ENCODE results near the gene PSMC4. TPM values are rescaled to one million over a fixed set of nuclear protein-coding genes. Genes with fewer than 3 reads are reported as not detected.

PSMC4 gene
- total RNA-seq, 1 experiment from 2014 or later, result 120 TPM

DNA sequence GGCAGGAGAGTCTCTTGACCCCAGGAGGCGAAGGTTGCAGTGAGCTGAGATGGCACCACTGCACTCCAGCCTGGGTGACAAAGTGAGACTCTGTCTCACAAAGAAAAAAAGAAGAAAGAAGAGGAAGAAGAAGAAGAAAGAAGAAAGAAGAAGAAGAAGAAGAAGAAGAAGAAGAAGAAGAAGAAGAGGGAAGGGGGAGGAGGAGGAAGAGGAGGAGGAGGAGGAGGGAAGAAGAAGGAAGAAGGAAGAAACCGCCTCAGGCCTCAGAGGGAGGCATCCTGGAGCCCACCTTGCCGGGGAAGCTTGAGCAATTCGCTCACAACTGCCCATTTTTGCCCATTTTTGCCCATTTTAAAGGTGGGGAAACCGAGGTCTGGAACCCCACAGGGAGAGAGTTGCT, 46.0 kb upstream of the PSMC4 start:
- ChIA-PET POLR2A (no interaction called here), RAD21 (ENCODE audit: low non-redundant PET in 1 of 2, low total read pairs in 2 of 2, uncharacterized antibody in 2 of 2, unreplicated experiment in 2 of 2) (no interaction called here), CTCF (no interaction called here)
- Histone ChIP-seq H4K20me1 (ENCODE audit: insufficient read depth) (no peaks in the 10 kb centered on the region), H3K27ac (ENCODE audit: low read depth, low read length) (no peak overlapping the region), H3K4me3 (replicated peaks in 1 of 2; ENCODE audit: low read depth in 1 of 2, low read length in 2 of 2) (no peak overlapping the region), H3K9ac (ENCODE audit: low read length) (no peak overlapping the region), H2AFZ (ENCODE audit: low read depth, low read length, poor library complexity, severe bottlenecking) (no peak overlapping the region), H3K4me2 (ENCODE audit: low read length) (no peak overlapping the region), H3K4me1 (ENCODE audit: control insufficient read depth in 1 of 2, insufficient read depth in 2 of 2, low read length in 2 of 2) (no peaks in the 10 kb centered on the region), H3K36me3 (ENCODE audit: control insufficient read depth in 1 of 2, insufficient read depth in 2 of 2, low read length in 2 of 2) (no peaks in the 10 kb centered on the region), H3K27me3 (ENCODE audit: insufficient read depth, low read length) (no peaks in the 10 kb centered on the region), H3K9me3 (ENCODE audit: control insufficient read depth in 1 of 2, insufficient read depth in 1 of 2, low read depth in 1 of 2, low read length in 2 of 2) (no peaks in the 10 kb centered on the region), H3K79me2 (ENCODE audit: insufficient read depth, low read length) (no peaks in the 10 kb centered on the region), H3K9me2 (ENCODE audit: insufficient read depth) (no peaks in the 10 kb centered on the region)
- BruUV-seq (replicated peaks), result no TSS peak
- intact Hi-C loops (cut with micrococcal nuclease), result no loop called here
- ATAC-seq (no peak), DNase-seq (ENCODE audit: low read depth, low spot score) (no peak)
- TF ChIP-seq, protein P1, sequence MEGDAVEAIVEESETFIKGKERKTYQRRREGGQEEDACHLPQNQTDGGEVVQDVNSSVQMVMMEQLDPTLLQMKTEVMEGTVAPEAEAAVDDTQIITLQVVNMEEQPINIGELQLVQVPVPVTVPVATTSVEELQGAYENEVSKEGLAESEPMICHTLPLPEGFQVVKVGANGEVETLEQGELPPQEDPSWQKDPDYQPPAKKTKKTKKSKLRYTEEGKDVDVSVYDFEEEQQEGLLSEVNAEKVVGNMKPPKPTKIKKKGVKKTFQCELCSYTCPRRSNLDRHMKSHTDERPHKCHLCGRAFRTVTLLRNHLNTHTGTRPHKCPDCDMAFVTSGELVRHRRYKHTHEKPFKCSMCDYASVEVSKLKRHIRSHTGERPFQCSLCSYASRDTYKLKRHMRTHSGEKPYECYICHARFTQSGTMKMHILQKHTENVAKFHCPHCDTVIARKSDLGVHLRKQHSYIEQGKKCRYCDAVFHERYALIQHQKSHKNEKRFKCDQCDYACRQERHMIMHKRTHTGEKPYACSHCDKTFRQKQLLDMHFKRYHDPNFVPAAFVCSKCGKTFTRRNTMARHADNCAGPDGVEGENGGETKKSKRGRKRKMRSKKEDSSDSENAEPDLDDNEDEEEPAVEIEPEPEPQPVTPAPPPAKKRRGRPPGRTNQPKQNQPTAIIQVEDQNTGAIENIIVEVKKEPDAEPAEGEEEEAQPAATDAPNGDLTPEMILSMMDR (IDR thresholded peaks at IDR 0.05 in 2 of 3, conservative IDR thresholded peaks at IDR 0.05 in 1 of 3; ENCODE audit: borderline replicate concordance in 1 of 3, insufficient read depth in 1 of 3, low read depth in 2 of 3, low read length in 2 of 3), result no peak
- TF ChIP-seq ZFX (IDR thresholded peaks at IDR 0.05) (no peak), SRF (IDR thresholded peaks at IDR 0.05; ENCODE audit: low read depth) (no peak), SP1 (IDR thresholded peaks at IDR 0.05; ENCODE audit: low read depth) (no peak), FOSL1 (IDR thresholded peaks at IDR 0.05; ENCODE audit: low read depth) (no peak), CEBPB (IDR thresholded peaks at IDR 0.05; ENCODE audit: low read depth) (no peak), TCF7L2 (IDR thresholded peaks at IDR 0.05; ENCODE audit: borderline replicate concordance, extremely low read depth, insufficient read depth, insufficient read length) (no peak)

DNA sequence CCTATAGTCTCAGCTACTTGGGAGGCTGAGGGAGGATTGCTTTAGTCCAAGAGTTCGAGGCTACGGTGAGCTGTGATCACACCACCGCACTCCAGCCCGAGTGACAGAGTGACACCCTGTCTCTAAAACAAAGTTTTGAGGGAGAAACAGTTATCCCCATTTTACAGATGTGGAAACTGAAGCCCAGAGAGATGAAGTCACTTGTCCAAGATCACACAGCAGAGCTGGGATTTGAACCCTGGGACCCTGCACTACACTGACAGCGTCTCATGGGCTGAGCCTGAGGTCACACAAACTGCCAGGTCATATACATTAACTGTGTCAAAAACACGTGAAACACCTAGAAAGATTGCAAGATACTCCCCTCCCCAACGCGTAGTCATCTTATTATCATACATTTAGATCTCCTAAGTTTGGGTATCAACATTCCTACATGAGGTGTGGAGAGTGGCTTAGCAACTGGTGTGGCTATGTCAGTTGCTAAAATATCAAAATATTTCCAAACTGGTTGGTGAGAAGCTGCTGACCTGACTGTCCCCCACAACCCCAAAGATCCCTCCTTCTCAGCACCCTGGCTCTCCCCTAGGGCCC, 44.7 kb upstream of the PSMC4 start:
- no TSS peak for BruUV-seq (replicated peaks)
- H3K27ac ChIP-seq (ENCODE audit: low read depth, low read length), result no peak overlapping the region
- no peak for DNase-seq (ENCODE audit: low read depth, low spot score)
- no peaks in the 10 kb centered on the region for H3K27me3 ChIP-seq (ENCODE audit: insufficient read depth, low read length)
- ChIA-PET CTCF (interaction anchor here (1.1 kb wide), 1 partner anchor 32 kb away, joined by 4 read pairs; no protein-coding TSS in a partner anchor), POLR2A (no interaction called here), RAD21 (ENCODE audit: low non-redundant PET in 1 of 2, low total read pairs in 2 of 2, uncharacterized antibody in 2 of 2, unreplicated experiment in 2 of 2) (no interaction called here)
- H3K9me2 ChIP-seq (ENCODE audit: insufficient read depth), result no peaks in the 10 kb centered on the region
- H2AFZ ChIP-seq (ENCODE audit: low read depth, low read length, poor library complexity, severe bottlenecking), result no peak overlapping the region
- no peak for ATAC-seq
- H3K36me3 ChIP-seq (ENCODE audit: control insufficient read depth in 1 of 2, insufficient read depth in 2 of 2, low read length in 2 of 2), result no peaks in the 10 kb centered on the region
- no peaks in the 10 kb centered on the region for H3K9me3 ChIP-seq (ENCODE audit: control insufficient read depth in 1 of 2, insufficient read depth in 1 of 2, low read depth in 1 of 2, low read length in 2 of 2)
- H3K4me3 ChIP-seq (replicated peaks in 1 of 2; ENCODE audit: low read depth in 1 of 2, low read length in 2 of 2), result no peak overlapping the region
- H4K20me1 ChIP-seq (ENCODE audit: insufficient read depth), result no peaks in the 10 kb centered on the region
- H3K9ac ChIP-seq (ENCODE audit: low read length), result no peak overlapping the region
- H3K4me1 ChIP-seq (ENCODE audit: control insufficient read depth in 1 of 2, insufficient read depth in 2 of 2, low read length in 2 of 2), result no peaks in the 10 kb centered on the region
- no peak overlapping the region for H3K4me2 ChIP-seq (ENCODE audit: low read length)
- intact Hi-C loops (cut with micrococcal nuclease), result no loop called here
- no peaks in the 10 kb centered on the region for H3K79me2 ChIP-seq (ENCODE audit: insufficient read depth, low read length)
- TF ChIP-seq ELF1 (IDR thresholded peaks at IDR 0.05; ENCODE audit: borderline replicate concordance, low read depth), result no peak
- no peak for TF ChIP-seq EZH2phosphoT487 (IDR thresholded peaks at IDR 0.05; ENCODE audit: borderline replicate concordance)
- no peak for TF ChIP-seq RAD21 (IDR thresholded peaks at IDR 0.05; ENCODE audit: low read depth)
- no peak for TF ChIP-seq ZFX (IDR thresholded peaks at IDR 0.05)
- TF ChIP-seq, protein P1 (IDR thresholded peaks at IDR 0.05 in 2 of 3, conservative IDR thresholded peaks at IDR 0.05 in 1 of 3; ENCODE audit: borderline replicate concordance in 1 of 3, insufficient read depth in 1 of 3, low read depth in 2 of 3, low read length in 2 of 3), result no peak
- TF ChIP-seq SIN3A (IDR thresholded peaks at IDR 0.05; ENCODE audit: low read depth), result no peak
- no peak for TF ChIP-seq POLR2A (IDR thresholded peaks at IDR 0.05; ENCODE audit: borderline replicate concordance, extremely low read depth, insufficient read depth, insufficient read length)
- TF ChIP-seq EGR1 (IDR thresholded peaks at IDR 0.05; ENCODE audit: low read depth), result no peak
- TF ChIP-seq, protein P2, sequence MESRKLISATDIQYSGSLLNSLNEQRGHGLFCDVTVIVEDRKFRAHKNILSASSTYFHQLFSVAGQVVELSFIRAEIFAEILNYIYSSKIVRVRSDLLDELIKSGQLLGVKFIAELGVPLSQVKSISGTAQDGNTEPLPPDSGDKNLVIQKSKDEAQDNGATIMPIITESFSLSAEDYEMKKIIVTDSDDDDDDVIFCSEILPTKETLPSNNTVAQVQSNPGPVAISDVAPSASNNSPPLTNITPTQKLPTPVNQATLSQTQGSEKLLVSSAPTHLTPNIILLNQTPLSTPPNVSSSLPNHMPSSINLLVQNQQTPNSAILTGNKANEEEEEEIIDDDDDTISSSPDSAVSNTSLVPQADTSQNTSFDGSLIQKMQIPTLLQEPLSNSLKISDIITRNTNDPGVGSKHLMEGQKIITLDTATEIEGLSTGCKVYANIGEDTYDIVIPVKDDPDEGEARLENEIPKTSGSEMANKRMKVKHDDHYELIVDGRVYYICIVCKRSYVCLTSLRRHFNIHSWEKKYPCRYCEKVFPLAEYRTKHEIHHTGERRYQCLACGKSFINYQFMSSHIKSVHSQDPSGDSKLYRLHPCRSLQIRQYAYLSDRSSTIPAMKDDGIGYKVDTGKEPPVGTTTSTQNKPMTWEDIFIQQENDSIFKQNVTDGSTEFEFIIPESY (IDR thresholded peaks at IDR 0.05; ENCODE audit: extremely low read depth, insufficient replicate concordance, low read length), result no peak
- TF ChIP-seq, protein P3, sequence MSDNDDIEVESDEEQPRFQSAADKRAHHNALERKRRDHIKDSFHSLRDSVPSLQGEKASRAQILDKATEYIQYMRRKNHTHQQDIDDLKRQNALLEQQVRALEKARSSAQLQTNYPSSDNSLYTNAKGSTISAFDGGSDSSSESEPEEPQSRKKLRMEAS (IDR thresholded peaks at IDR 0.05), result no peak

Data from HCT116 (cell line).